Endothelial cell of umbilical vein (primary cell): ENCODE results near the gene RAB11FIP3. TPM values are rescaled to one million over a fixed set of nuclear protein-coding genes. Genes with fewer than 3 reads are reported as not detected.

ENCODE experiments used
- BruUV-seq: library from RNA; stranded (reverse); fragments of 400-500 nt; replicated peaks from 2 replicates; lab custom pipeline; 2021; lab: Mats Ljungman, UMichigan
- CTCF ChIA-PET: fragments of 300-600, 350-600 bp; sonication (Branson Sonifier 250); formaldehyde crosslinking; loops from one replicate; lab custom pipeline; 2021; ENCODE audit warnings: antibody characterized with exemption, inconsistent platforms; lab: Charles Lee
- POLR2A ChIA-PET: fragments of 300-600, 350-600 bp; sonication (Branson Sonifier 250); formaldehyde crosslinking; loops from one replicate; lab custom pipeline; 2021; ENCODE audit warnings: antibody characterized with exemption, inconsistent platforms; lab: Charles Lee
- DNase-seq: peaks from one replicate; pipeline ENCODE4 v3.0.0-alpha.2; 2011; ENCODE audit warnings: low read depth, low spot score
- FAIRE-seq: peaks from 2 replicates; lab custom pipeline; 2011; peaks lifted over from hg19 to GRCh38; lab: Jason Lieb, UNC
- H2AFZ ChIP-seq: 2 replicates; pipeline ENCODE4 v1.6.0; 2012; ENCODE audit warnings: low read depth, low read length, control low read depth, inconsistent platforms
- H3K27ac ChIP-seq: 2 replicates; pipeline ENCODE4 v1.5.1; 2011; ENCODE audit warnings: low read depth, mild to moderate bottlenecking, control low read depth, low read length, moderate library complexity; ENCODE audit not compliant: insufficient read depth
- H3K27me3 ChIP-seq, 2 experiments: 2 replicates each; pipeline versions ENCODE4 v1.6.0 to v1.6.1; 2011; ENCODE audit warnings: low read length in 2 of 2, mixed read lengths in 1 of 2; ENCODE audit not compliant: control insufficient read depth in 2 of 2, insufficient read depth in 2 of 2
- H3K36me3 ChIP-seq, 2 experiments: 2 replicates in 1 of 2; 3 replicates in 1 of 2; pipeline ENCODE4 v1.5.1; 2011; ENCODE audit warnings: low read length in 2 of 2, mild to moderate bottlenecking in 1 of 2, moderate library complexity in 1 of 2; ENCODE audit not compliant: control insufficient read depth in 2 of 2, insufficient read depth in 2 of 2; ENCODE audit errors: extremely low read depth in 1 of 2
- H3K4me1 ChIP-seq: 3 replicates; pipeline ENCODE4 v1.5.1; 2011; ENCODE audit warnings: mild to moderate bottlenecking, low read length; ENCODE audit not compliant: control insufficient read depth, insufficient read depth; ENCODE audit errors: extremely low read depth
- H3K4me2 ChIP-seq: 2 replicates; pipeline ENCODE4 v1.6.1; 2011; ENCODE audit warnings: low read length, control low read depth, mixed read lengths; ENCODE audit not compliant: insufficient read depth
- H3K4me3 ChIP-seq, 3 experiments: fragments of 200-600 bp in 1 of 3; sonication (generic), shearing (Covaris generic) in 1 of 3; replicated peaks in 1 of 3; 2 replicates each; pipeline ENCODE4 v1.5.1; 2011 to 2016; ENCODE audit warnings: control low read depth in 3 of 3, low read length in 3 of 3, mild to moderate bottlenecking in 2 of 3, inconsistent platforms in 1 of 3, low read depth in 1 of 3, moderate library complexity in 1 of 3; ENCODE audit not compliant: insufficient read depth in 1 of 3
- H3K79me2 ChIP-seq: 2 replicates; pipeline ENCODE4 v1.6.0; 2012; ENCODE audit warnings: low read length, inconsistent platforms; ENCODE audit not compliant: control insufficient read depth, insufficient read depth
- H3K9ac ChIP-seq: replicated peaks from 2 replicates; pipeline ENCODE3; 2011; ENCODE audit warnings: low read length, control low read depth; ENCODE audit not compliant: insufficient read depth; ENCODE audit errors: extremely low read depth
- H3K9me1 ChIP-seq: replicated peaks from 3 replicates; pipeline ENCODE4 v1.6.0; 2011; ENCODE audit warnings: mild to moderate bottlenecking, low read length; ENCODE audit not compliant: control insufficient read depth, insufficient read depth; ENCODE audit errors: extremely low read depth
- H3K9me3 ChIP-seq: replicated peaks from 2 replicates; pipeline ENCODE4 v1.5.1; 2012; ENCODE audit warnings: low read length, inconsistent platforms; ENCODE audit not compliant: control insufficient read depth, insufficient read depth
- H4K20me1 ChIP-seq: replicated peaks from 2 replicates; pipeline ENCODE3; 2011; ENCODE audit warnings: mild to moderate bottlenecking, low read length; ENCODE audit not compliant: control insufficient read depth, insufficient read depth; ENCODE audit errors: extremely low read depth
- EZH2 ChIP-seq: IDR thresholded peaks from 2 replicates; pipeline ENCODE4 v1.6.1; 2012; ENCODE audit warnings: borderline replicate concordance, low read depth, mild to moderate bottlenecking, moderate library complexity, low read length, inconsistent platforms; ENCODE audit not compliant: severe bottlenecking
- FOS ChIP-seq: IDR thresholded peaks from 2 replicates; pipeline ENCODE4 v1.6.1; 2011; ENCODE audit warnings: mild to moderate bottlenecking, low read length, moderate library complexity, borderline replicate concordance; ENCODE audit not compliant: insufficient read depth
- GATA2 ChIP-seq: IDR thresholded peaks from 2 replicates; pipeline ENCODE4 v1.7.0; 2011; ENCODE audit warnings: low read depth, mild to moderate bottlenecking, moderate library complexity, mixed read lengths, low read length; ENCODE audit not compliant: insufficient read length, insufficient read depth
- JUN ChIP-seq: IDR thresholded peaks from 2 replicates; pipeline ENCODE4 v1.6.1; 2011; ENCODE audit warnings: borderline replicate concordance, low read depth; ENCODE audit not compliant: insufficient read length, insufficient read depth
- MYC ChIP-seq: IDR thresholded peaks from one replicate; pipeline ENCODE4 v1.6.1; 2011; ENCODE audit warnings: mild to moderate bottlenecking, low read depth, low read length
- POLR2A ChIP-seq: IDR thresholded peaks from 2 replicates; pipeline ENCODE4 v1.6.1; 2012; ENCODE audit warnings: low read depth, mild to moderate bottlenecking, control low read depth, low read length
- POLR2AphosphoS5 ChIP-seq: IDR thresholded peaks from 2 replicates; pipeline ENCODE4 v1.6.1; 2012; ENCODE audit warnings: low read depth, mild to moderate bottlenecking, control low read depth, low read length, moderate library complexity; ENCODE audit not compliant: insufficient read depth
- dilution Hi-C: fragments of 300-500 bp; cut with MboI; formaldehyde crosslinking; loops from one replicate; pipeline ENCODE4 v1.15.0; 2019; ENCODE audit warnings: low sequenced_read_pairs; ENCODE audit not compliant: extremely low pct_ligation_motif_present
- intact Hi-C: fragments of 100-400 bp; cut with micrococcal nuclease; formaldehyde crosslinking; loops from one replicate; pipeline ENCODE4 v1.10.0; 2022
- polyA plus RNA-seq, 4 experiments: library from polyadenylated mRNA; depleted of rRNA in 3 of 4; stranded (reverse) in 3 of 4; unstranded in 1 of 4; fragments of >200 nt; gene quantifications; 2 replicates each; pipeline versions ENCODE4 v1.2.1 to v1.2.3, GENCODE V29; 2011 to 2012; ENCODE audit warnings: missing spikeins in 1 of 4
- total RNA-seq: library from RNA; stranded (reverse); gene quantifications from 2 replicates; pipeline ENCODE4 v1.2.3, GENCODE V29; 2021
- TF ChIP-seq, protein P1 (sequence below): IDR thresholded peaks from 2 replicates; pipeline ENCODE4 v1.6.1; 2011; ENCODE audit not compliant: insufficient read depth, insufficient read length
- TF ChIP-seq, protein P2 (sequence below), 2 donors: IDR thresholded peaks; 1 replicate in 1 of 2; 2 replicates in 1 of 2; pipeline ENCODE4 v1.5.1; 2011; ENCODE audit warnings: low read length in 2 of 2, mild to moderate bottlenecking in 2 of 2, moderate library complexity in 2 of 2, control low read depth in 1 of 2, inconsistent platforms in 1 of 2, low read depth in 1 of 2; ENCODE audit not compliant: insufficient read depth in 1 of 2; ENCODE audit errors: extremely low read depth in 1 of 2

Gene RAB11FIP3
- total and polyA plus RNA-seq, 2 donors (not counting 3 experiments of a cell fraction or from before 2014, with no cell fraction given): 20.5 to 75.9 TPM

DNA sequence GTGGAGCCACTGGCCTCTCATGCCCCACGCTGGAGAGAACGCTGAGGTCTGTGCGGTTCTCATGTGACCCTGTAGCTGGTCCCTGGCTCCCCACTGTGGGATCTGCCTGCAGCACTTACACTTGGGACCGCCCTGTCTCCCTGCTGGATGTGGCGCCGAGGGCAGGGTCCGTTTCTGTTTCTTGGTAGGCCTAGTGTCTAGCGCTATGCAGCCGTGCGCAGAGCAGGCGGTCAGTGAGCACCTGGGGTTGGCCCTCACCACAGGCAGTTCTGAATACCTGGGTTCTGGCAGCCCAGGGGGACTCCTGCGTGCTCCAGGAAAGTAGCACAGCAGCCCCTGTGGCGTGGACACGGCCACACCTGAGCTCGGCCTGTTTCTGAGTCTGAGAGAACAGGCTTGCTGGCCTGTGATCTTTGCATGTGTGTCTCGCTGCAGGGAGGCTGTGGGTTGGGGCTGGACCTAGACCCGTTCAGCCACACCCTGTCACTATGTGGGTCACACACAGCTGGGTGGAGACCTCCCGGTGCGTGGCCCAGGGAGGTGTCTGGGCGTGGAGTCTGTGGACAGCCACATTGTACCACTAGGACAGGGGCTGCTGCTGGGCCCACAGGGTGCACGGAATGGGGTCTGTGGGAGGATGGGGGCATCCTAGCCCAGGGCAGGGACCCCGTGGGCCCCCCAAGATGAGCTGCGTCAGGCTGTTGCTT, 104.8 kb downstream of the RAB11FIP3 start:
- no peak overlapping the region for H3K27ac ChIP-seq
- no TSS peak for BruUV-seq
- no peak overlapping the region for H3K4me2 ChIP-seq
- intact Hi-C loops (no loop called here), dilution Hi-C loops (no loop called here)
- peaks cover 2 to 3% of the 10 kb centered on the region in 2 experiments for H3K36me3 ChIP-seq
- H3K4me3 ChIP-seq: no peak overlapping the region
- no peaks in the 10 kb centered on the region for H3K9me3 ChIP-seq
- TF ChIP-seq EZH2 (no peak), POLR2A (no peak), GATA2 (no peak), POLR2AphosphoS5 (no peak), JUN (no peak), FOS (no peak), MYC (no peak)
- TF ChIP-seq, protein P1, sequence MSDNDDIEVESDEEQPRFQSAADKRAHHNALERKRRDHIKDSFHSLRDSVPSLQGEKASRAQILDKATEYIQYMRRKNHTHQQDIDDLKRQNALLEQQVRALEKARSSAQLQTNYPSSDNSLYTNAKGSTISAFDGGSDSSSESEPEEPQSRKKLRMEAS: no peak
- TF ChIP-seq, protein P2, sequence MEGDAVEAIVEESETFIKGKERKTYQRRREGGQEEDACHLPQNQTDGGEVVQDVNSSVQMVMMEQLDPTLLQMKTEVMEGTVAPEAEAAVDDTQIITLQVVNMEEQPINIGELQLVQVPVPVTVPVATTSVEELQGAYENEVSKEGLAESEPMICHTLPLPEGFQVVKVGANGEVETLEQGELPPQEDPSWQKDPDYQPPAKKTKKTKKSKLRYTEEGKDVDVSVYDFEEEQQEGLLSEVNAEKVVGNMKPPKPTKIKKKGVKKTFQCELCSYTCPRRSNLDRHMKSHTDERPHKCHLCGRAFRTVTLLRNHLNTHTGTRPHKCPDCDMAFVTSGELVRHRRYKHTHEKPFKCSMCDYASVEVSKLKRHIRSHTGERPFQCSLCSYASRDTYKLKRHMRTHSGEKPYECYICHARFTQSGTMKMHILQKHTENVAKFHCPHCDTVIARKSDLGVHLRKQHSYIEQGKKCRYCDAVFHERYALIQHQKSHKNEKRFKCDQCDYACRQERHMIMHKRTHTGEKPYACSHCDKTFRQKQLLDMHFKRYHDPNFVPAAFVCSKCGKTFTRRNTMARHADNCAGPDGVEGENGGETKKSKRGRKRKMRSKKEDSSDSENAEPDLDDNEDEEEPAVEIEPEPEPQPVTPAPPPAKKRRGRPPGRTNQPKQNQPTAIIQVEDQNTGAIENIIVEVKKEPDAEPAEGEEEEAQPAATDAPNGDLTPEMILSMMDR (IDR thresholded peaks at IDR 0.05; ENCODE audit: extremely low read depth in 1 of 2, insufficient read depth in 1 of 2, low read depth in 1 of 2, low read length in 2 of 2): no peak
- CTCF ChIA-PET: no interaction called here
- no peak for FAIRE-seq
- H4K20me1 ChIP-seq: no peaks in the 10 kb centered on the region
- H3K27me3 ChIP-seq: no peaks in the 10 kb centered on the region
- H3K4me1 ChIP-seq: peaks cover 31% of the 10 kb centered on the region
- no peak overlapping the region for H3K9ac ChIP-seq
- no peak overlapping the region for H2AFZ ChIP-seq
- no peaks in the 10 kb centered on the region for H3K9me1 ChIP-seq
- DNase-seq: no peak
- POLR2A ChIA-PET: no interaction called here
- peaks cover 80% of the 10 kb centered on the region for H3K79me2 ChIP-seq
